ENCODE measurements around the gene PEA15. TPM values are rescaled to one million over a fixed set of nuclear protein-coding genes. Genes with fewer than 3 reads are reported as not detected.

Gene PEA15
- total RNA-seq, 4 donors from 2014 or later: 89.7 to 144 (median 124) TPM

- no peak for TF ChIP-seq CTCF (IDR thresholded peaks at IDR 0.05; ENCODE audit: low read depth)
Observed at GRCh38 chr1:160239582-160240299, 34.6 kb downstream of the PEA15 start.

- no peak for TF ChIP-seq CTCF (IDR thresholded peaks at IDR 0.05; ENCODE audit: low read depth)
Observed at GRCh38 chr1:160243767-160244166, 38.6 kb downstream of the PEA15 start.

- TF ChIP-seq CTCF (IDR thresholded peaks at IDR 0.05; ENCODE audit: low read depth): no peak
Observed at GRCh38 chr1:160244209-160244608, 39.0 kb downstream of the PEA15 start.

- no peak for TF ChIP-seq CTCF (IDR thresholded peaks at IDR 0.05; ENCODE audit: low read depth)
Observed at GRCh38 chr1:160245434-160245833, 40.2 kb downstream of the PEA15 start.

- TF ChIP-seq CTCF (IDR thresholded peaks at IDR 0.05; ENCODE audit: low read depth): no peak
Observed at GRCh38 chr1:160247053-160247452, 41.9 kb downstream of the PEA15 start.

GRCh38 chr1:160251011-160251410 is 45.8 kb downstream of the PEA15 start:
- TF ChIP-seq CTCF (IDR thresholded peaks at IDR 0.05; ENCODE audit: low read depth): no peak

GRCh38 chr1:160251687-160252526 is 46.7 kb downstream of the PEA15 start:
- no peak for TF ChIP-seq CTCF (IDR thresholded peaks at IDR 0.05; ENCODE audit: low read depth)

Data from subcutaneous adipose tissue (tissue), 4 donors.